Activated T-cell treated with anti-CD3 and anti-CD28 coated beads, Interleukin-2, amount 50 U/mL, for 24 hours (primary cell): ENCODE results near the gene DLGAP4.

ENCODE experiments used
- DNase-seq: peaks from one replicate; pipeline ENCODE4 v3.0.0-alpha.2; 2020
- H3K27ac Mint-ChIP-seq: 2 replicates; pipeline ENCODE4 v1.8.0; 2020; ENCODE audit warnings: mild to moderate bottlenecking, mixed read lengths
- H3K27me3 Mint-ChIP-seq: 2 replicates; pipeline ENCODE4 v1.8.0; 2020; ENCODE audit warnings: mixed read lengths
- H3K36me3 Mint-ChIP-seq: 2 replicates; pipeline ENCODE4 v1.8.0; 2020; ENCODE audit warnings: low read depth, mixed read lengths
- H3K4me1 Mint-ChIP-seq: 2 replicates; pipeline ENCODE4 v1.8.0; 2020; ENCODE audit warnings: low read depth, mixed read lengths
- H3K4me3 Mint-ChIP-seq: 2 replicates; pipeline ENCODE4 v1.8.0; 2020; ENCODE audit warnings: mild to moderate bottlenecking, moderate library complexity, mixed read lengths
- H3K9me3 Mint-ChIP-seq: 2 replicates; pipeline ENCODE4 v1.8.0; 2020; ENCODE audit warnings: mixed read lengths

Gene DLGAP4

GRCh38 chr20:36361406-36361805 lies 55.3 kb downstream of the DLGAP4 start:
- Mint-ChIP-seq H3K27me3 (no peaks in the 10 kb centered on the region), H3K36me3 (no peaks in the 10 kb centered on the region), H3K27ac (no peak overlapping the region), H3K4me3 (no peak overlapping the region), H3K4me1 (no peaks in the 10 kb centered on the region), H3K9me3 (no peaks in the 10 kb centered on the region)
- no peak for DNase-seq

- no peaks in the 10 kb centered on the region for H3K4me1 Mint-ChIP-seq
- H3K4me3 Mint-ChIP-seq = no peak overlapping the region
- H3K27ac Mint-ChIP-seq = no peak overlapping the region
- no peaks in the 10 kb centered on the region for H3K9me3 Mint-ChIP-seq
- H3K36me3 Mint-ChIP-seq = no peaks in the 10 kb centered on the region
- H3K27me3 Mint-ChIP-seq = no peaks in the 10 kb centered on the region
- no peak for DNase-seq
Measured at GRCh38 chr20:36362261-36362660, 56.1 kb downstream of the DLGAP4 start.

- Mint-ChIP-seq H3K4me1 (no peaks in the 10 kb centered on the region), H3K27ac (no peak overlapping the region), H3K9me3 (no peaks in the 10 kb centered on the region), H3K36me3 (no peaks in the 10 kb centered on the region), H3K4me3 (no peak overlapping the region), H3K27me3 (no peaks in the 10 kb centered on the region)
- no peak for DNase-seq
Measured at GRCh38 chr20:36362978-36363713, 57.0 kb downstream of the DLGAP4 start.

GRCh38 chr20:36364506-36364905 lies 58.4 kb downstream of the DLGAP4 start:
- Mint-ChIP-seq H3K4me3 (no peak overlapping the region), H3K36me3 (no peaks in the 10 kb centered on the region), H3K27ac (no peak overlapping the region), H3K4me1 (no peaks in the 10 kb centered on the region), H3K27me3 (no peaks in the 10 kb centered on the region), H3K9me3 (no peaks in the 10 kb centered on the region)
- DNase-seq = no peak

GRCh38 chr20:36366623-36367369 lies 60.7 kb downstream of the DLGAP4 start:
- H3K9me3 Mint-ChIP-seq = no peaks in the 10 kb centered on the region
- peaks cover 4% of the 10 kb centered on the region for H3K27me3 Mint-ChIP-seq
- DNase-seq = no peak
- H3K4me1 Mint-ChIP-seq = no peaks in the 10 kb centered on the region
- no peak overlapping the region for H3K4me3 Mint-ChIP-seq
- no peaks in the 10 kb centered on the region for H3K36me3 Mint-ChIP-seq
- H3K27ac Mint-ChIP-seq = no peak overlapping the region

GRCh38 chr20:36367370-36367745 lies 61.2 kb downstream of the DLGAP4 start:
- no peak overlapping the region for H3K27ac Mint-ChIP-seq
- H3K4me3 Mint-ChIP-seq = no peak overlapping the region
- H3K27me3 Mint-ChIP-seq = peaks cover 4% of the 10 kb centered on the region
- DNase-seq = no peak
- no peaks in the 10 kb centered on the region for H3K4me1 Mint-ChIP-seq
- no peaks in the 10 kb centered on the region for H3K36me3 Mint-ChIP-seq
- no peaks in the 10 kb centered on the region for H3K9me3 Mint-ChIP-seq

- Mint-ChIP-seq H3K27ac (no peak overlapping the region), H3K9me3 (no peaks in the 10 kb centered on the region), H3K27me3 (peaks cover 4% of the 10 kb centered on the region), H3K36me3 (no peaks in the 10 kb centered on the region), H3K4me3 (no peak overlapping the region), H3K4me1 (no peaks in the 10 kb centered on the region)
- DNase-seq = no peak
Measured at GRCh38 chr20:36367907-36368799, 62.0 kb downstream of the DLGAP4 start.

- Mint-ChIP-seq H3K4me3 (no peak overlapping the region), H3K36me3 (no peaks in the 10 kb centered on the region), H3K9me3 (no peaks in the 10 kb centered on the region), H3K27ac (no peak overlapping the region), H3K4me1 (no peaks in the 10 kb centered on the region), H3K27me3 (peaks cover 4% of the 10 kb centered on the region)
- DNase-seq = no peak
Measured at GRCh38 chr20:36368869-36369268, 62.7 kb downstream of the DLGAP4 start.

GRCh38 chr20:36369739-36370138 lies 63.6 kb downstream of the DLGAP4 start:
- DNase-seq = no peak
- H3K27ac Mint-ChIP-seq = no peak overlapping the region
- H3K4me3 Mint-ChIP-seq = no peak overlapping the region
- no peaks in the 10 kb centered on the region for H3K4me1 Mint-ChIP-seq
- H3K9me3 Mint-ChIP-seq = no peaks in the 10 kb centered on the region
- H3K27me3 Mint-ChIP-seq = peaks cover 9% of the 10 kb centered on the region
- no peaks in the 10 kb centered on the region for H3K36me3 Mint-ChIP-seq

- no peak overlapping the region for H3K27ac Mint-ChIP-seq
- DNase-seq = no peak
- no peaks in the 10 kb centered on the region for H3K9me3 Mint-ChIP-seq
- no peak overlapping the region for H3K4me3 Mint-ChIP-seq
- peaks cover 11% of the 10 kb centered on the region for H3K27me3 Mint-ChIP-seq
- H3K4me1 Mint-ChIP-seq = no peaks in the 10 kb centered on the region
- H3K36me3 Mint-ChIP-seq = no peaks in the 10 kb centered on the region
Measured at GRCh38 chr20:36370991-36371790, 65.1 kb downstream of the DLGAP4 start.

GRCh38 chr20:36372666-36373065 lies 66.5 kb downstream of the DLGAP4 start:
- DNase-seq = no peak
- Mint-ChIP-seq H3K27me3 (peaks cover 24% of the 10 kb centered on the region), H3K36me3 (no peaks in the 10 kb centered on the region), H3K4me1 (no peaks in the 10 kb centered on the region), H3K9me3 (no peaks in the 10 kb centered on the region), H3K4me3 (no peak overlapping the region), H3K27ac (no peak overlapping the region)

GRCh38 chr20:36373089-36373488 lies 67.0 kb downstream of the DLGAP4 start:
- H3K36me3 Mint-ChIP-seq = no peaks in the 10 kb centered on the region
- H3K4me1 Mint-ChIP-seq = no peaks in the 10 kb centered on the region
- H3K27me3 Mint-ChIP-seq = peaks cover 25% of the 10 kb centered on the region
- H3K9me3 Mint-ChIP-seq = no peaks in the 10 kb centered on the region
- no peak overlapping the region for H3K4me3 Mint-ChIP-seq
- no peak overlapping the region for H3K27ac Mint-ChIP-seq
- no peak for DNase-seq

- H3K4me3 Mint-ChIP-seq = no peak overlapping the region
- H3K27ac Mint-ChIP-seq = no peak overlapping the region
- H3K27me3 Mint-ChIP-seq = peaks cover 40% of the 10 kb centered on the region
- DNase-seq = no peak
- H3K4me1 Mint-ChIP-seq = no peaks in the 10 kb centered on the region
- H3K36me3 Mint-ChIP-seq = no peaks in the 10 kb centered on the region
- no peaks in the 10 kb centered on the region for H3K9me3 Mint-ChIP-seq
Measured at GRCh38 chr20:36374995-36375394, 68.9 kb downstream of the DLGAP4 start.
